ENCODE measurements around the gene UBP1. TPM values are rescaled to one million over a fixed set of nuclear protein-coding genes. Genes with fewer than 3 reads are reported as not detected.
A peak's percentile ranks its signal among the peaks of the same experiment; 100 is the strongest.

UBP1 gene
- total and polyA plus RNA-seq, 9 of the 15 experiments (the other 6 are each of a cell fraction or from before 2014, with no cell fraction given) = 13.6 to 143 (median 79.6) TPM

DNA sequence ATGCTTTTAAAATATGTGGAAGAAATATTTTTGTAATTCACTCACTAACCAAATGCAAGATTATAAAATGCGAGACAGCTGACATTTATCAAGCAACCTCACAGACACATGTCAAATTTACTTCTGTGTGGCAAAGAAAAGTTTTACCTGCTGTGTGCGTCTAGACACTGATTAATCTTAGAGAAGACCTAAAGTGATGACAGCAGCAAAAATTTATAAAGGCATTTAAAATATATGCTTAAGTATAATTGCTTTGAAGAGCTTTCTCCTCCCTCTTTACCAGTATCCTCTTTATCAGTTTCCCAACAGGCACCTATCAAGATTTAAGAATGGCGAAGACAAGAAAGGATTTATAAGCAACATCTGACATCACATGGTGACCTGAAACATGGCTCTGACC is 37.3 kb downstream of the UBP1 start:
- H3K4me3 ChIP-seq = no peak overlapping the region
- no peak overlapping the region for H3K27ac ChIP-seq (ENCODE audit: extremely low read depth, low read depth, low read length)
- BruUV-seq (replicated peaks) = no TSS peak
- H3K27me3 ChIP-seq (ENCODE audit: control insufficient read depth in 2 of 2, insufficient read depth in 2 of 2, low read length in 2 of 2) = no peaks in the 10 kb centered on the region
- WGBS (ENCODE audit: insufficient coverage, low coverage, missing lambda C conversion rate) = 85% methylated on average over 3 of the region's 3 CpGs
- ChIA-PET CTCF (ENCODE audit: low intra/inter-chr PET ratio) (no interaction called here), POLR2A (no interaction called here)
- H3K9ac ChIP-seq (ENCODE audit: insufficient read depth in 1 of 2, low read depth in 2 of 2, low read length in 2 of 2) = no peak overlapping the region
- in situ Hi-C loops (cut with MboI) = no loop called here
- ATAC-seq (no peak), FAIRE-seq (no peak), DNase-seq (ENCODE audit: extremely low read depth in 1 of 4, low spot score in 3 of 4) (no peak)
- H3K9me1 ChIP-seq (ENCODE audit: control insufficient read depth, insufficient read depth, low read length) = no peaks in the 10 kb centered on the region
- H3K79me2 ChIP-seq (ENCODE audit: control insufficient read depth, insufficient read depth, low read length) = no peaks in the 10 kb centered on the region
- no peak overlapping the region for H3K4me2 ChIP-seq (ENCODE audit: insufficient read depth, low read length)
- intact Hi-C loops (cut with micrococcal nuclease) = no loop called here
- H2AFZ ChIP-seq (ENCODE audit: low read depth, low read length) = no peak overlapping the region
- no peaks in the 10 kb centered on the region for H3K4me1 ChIP-seq (replicated peaks in 1 of 2; ENCODE audit: control insufficient read depth in 2 of 2, insufficient read depth in 2 of 2, low read length in 2 of 2)
- H4K20me1 ChIP-seq (replicated peaks; ENCODE audit: control insufficient read depth, insufficient read depth, low read length) = no peaks in the 10 kb centered on the region
- H3K9me3 ChIP-seq (replicated peaks; ENCODE audit: control insufficient read depth, insufficient read depth, low read depth, low read length) = no peaks in the 10 kb centered on the region
- peaks cover 95% of the 10 kb centered on the region for H3K36me3 ChIP-seq (ENCODE audit: control insufficient read depth, insufficient read depth, low read length)
- TF ChIP-seq ZBTB7A (IDR thresholded peaks at IDR 0.05; ENCODE audit: borderline replicate concordance, control insufficient read depth, low read depth, low read length) = no peak
- TF ChIP-seq RBM17 (IDR thresholded peaks at IDR 0.05; ENCODE audit: borderline replicate concordance, low read depth, low read length) = no peak
- TF ChIP-seq SIN3B (IDR thresholded peaks at IDR 0.05; ENCODE audit: low read depth) = no peak
- no peak for TF ChIP-seq TRIM24 (IDR thresholded peaks at IDR 0.05)
- TF ChIP-seq ZNF324 (CRISPR knock-in tag; IDR thresholded peaks at IDR 0.05) = no peak
- no peak for TF ChIP-seq ZNF707 (CRISPR knock-in tag; conservative IDR thresholded peaks at IDR 0.05)
- no peak for TF ChIP-seq LCOR (CRISPR knock-in tag; IDR thresholded peaks at IDR 0.05)
- TF ChIP-seq ZNF699 (CRISPR knock-in tag; IDR thresholded peaks at IDR 0.05; ENCODE audit: insufficient replicate concordance) = no peak
- TF ChIP-seq ZNF124 (CRISPR knock-in tag; IDR thresholded peaks at IDR 0.05) = no peak
- peak; percentile 25; the same call in 1 of the 2 replicates for TF ChIP-seq MAFG (tag; conservative IDR thresholded peaks at IDR 0.05)
- no peak for TF ChIP-seq HNRNPH1 (optimal IDR thresholded peaks at IDR 0.05; ENCODE audit: low read depth, low read length)
- no peak for TF ChIP-seq YY1 (IDR thresholded peaks at IDR 0.05; ENCODE audit: borderline replicate concordance in 1 of 3, control insufficient read depth in 1 of 3, extremely low read depth in 1 of 3, insufficient read depth in 3 of 3, insufficient read length in 1 of 3, insufficient replicate concordance in 2 of 3, low read depth in 1 of 3, low read length in 2 of 3)
- no peak for TF ChIP-seq NFYB (IDR thresholded peaks at IDR 0.05; ENCODE audit: extremely low read depth, insufficient read length)
- no peak for TF ChIP-seq CBX1 (IDR thresholded peaks at IDR 0.05; ENCODE audit: low read depth)
- TF ChIP-seq ZNF224 (CRISPR knock-in tag; IDR thresholded peaks at IDR 0.05) = no peak
- peak; percentile 72; the same call in 1 of the 2 replicates for TF ChIP-seq ZNF316 (IDR thresholded peaks at IDR 0.05)
- no peak for TF ChIP-seq CREBBP (IDR thresholded peaks at IDR 0.05; ENCODE audit: low read depth, low read length)
- TF ChIP-seq SMAD1 (IDR thresholded peaks at IDR 0.05; ENCODE audit: low read depth, low read length, partially characterized antibody) = no peak
- TF ChIP-seq, protein P1, sequence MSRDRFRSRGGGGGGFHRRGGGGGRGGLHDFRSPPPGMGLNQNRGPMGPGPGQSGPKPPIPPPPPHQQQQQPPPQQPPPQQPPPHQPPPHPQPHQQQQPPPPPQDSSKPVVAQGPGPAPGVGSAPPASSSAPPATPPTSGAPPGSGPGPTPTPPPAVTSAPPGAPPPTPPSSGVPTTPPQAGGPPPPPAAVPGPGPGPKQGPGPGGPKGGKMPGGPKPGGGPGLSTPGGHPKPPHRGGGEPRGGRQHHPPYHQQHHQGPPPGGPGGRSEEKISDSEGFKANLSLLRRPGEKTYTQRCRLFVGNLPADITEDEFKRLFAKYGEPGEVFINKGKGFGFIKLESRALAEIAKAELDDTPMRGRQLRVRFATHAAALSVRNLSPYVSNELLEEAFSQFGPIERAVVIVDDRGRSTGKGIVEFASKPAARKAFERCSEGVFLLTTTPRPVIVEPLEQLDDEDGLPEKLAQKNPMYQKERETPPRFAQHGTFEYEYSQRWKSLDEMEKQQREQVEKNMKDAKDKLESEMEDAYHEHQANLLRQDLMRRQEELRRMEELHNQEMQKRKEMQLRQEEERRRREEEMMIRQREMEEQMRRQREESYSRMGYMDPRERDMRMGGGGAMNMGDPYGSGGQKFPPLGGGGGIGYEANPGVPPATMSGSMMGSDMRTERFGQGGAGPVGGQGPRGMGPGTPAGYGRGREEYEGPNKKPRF (IDR thresholded peaks at IDR 0.05; ENCODE audit: low read depth, low read length) = no peak
- no peak for TF ChIP-seq RBM39 (optimal IDR thresholded peaks at IDR 0.05; ENCODE audit: low read depth, low read length)
- TF ChIP-seq, protein P2, sequence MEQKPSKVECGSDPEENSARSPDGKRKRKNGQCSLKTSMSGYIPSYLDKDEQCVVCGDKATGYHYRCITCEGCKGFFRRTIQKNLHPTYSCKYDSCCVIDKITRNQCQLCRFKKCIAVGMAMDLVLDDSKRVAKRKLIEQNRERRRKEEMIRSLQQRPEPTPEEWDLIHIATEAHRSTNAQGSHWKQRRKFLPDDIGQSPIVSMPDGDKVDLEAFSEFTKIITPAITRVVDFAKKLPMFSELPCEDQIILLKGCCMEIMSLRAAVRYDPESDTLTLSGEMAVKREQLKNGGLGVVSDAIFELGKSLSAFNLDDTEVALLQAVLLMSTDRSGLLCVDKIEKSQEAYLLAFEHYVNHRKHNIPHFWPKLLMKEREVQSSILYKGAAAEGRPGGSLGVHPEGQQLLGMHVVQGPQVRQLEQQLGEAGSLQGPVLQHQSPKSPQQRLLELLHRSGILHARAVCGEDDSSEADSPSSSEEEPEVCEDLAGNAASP (IDR thresholded peaks at IDR 0.05) = no peak
- peak; percentile 75 for TF ChIP-seq MAFK (IDR thresholded peaks at IDR 0.05; ENCODE audit: low read length)
- no peak for TF ChIP-seq SMARCA5 (IDR thresholded peaks at IDR 0.05)
